Motor neuron (in vitro differentiated cells): ENCODE results near the gene MIPEP. TPM values are rescaled to one million over a fixed set of nuclear protein-coding genes. Genes with fewer than 3 reads are reported as not detected.
"Not testable (repeated sequence)": the region's sequence is repeated elsewhere in the genome, so short reads cannot be mapped to it uniquely, and the experiment has no call there.

ENCODE experiments used
- ATAC-seq, 8 experiments: fragments of 200-7000 bp; cut with Tn5 transposase; replicated peaks in 6 of 8; 2 replicates each; pipeline ENCODE4 v1.8.0; 2021; ENCODE audit warnings: mild to moderate bottlenecking in 8 of 8, moderate library complexity in 8 of 8
- H3K27ac ChIP-seq, 2 donors: fragments of 250-450 bp; sonication (Bioruptor Pico); 2 replicates each; pipeline ENCODE4 v1.9.0; 2021; ENCODE audit warnings: antibody characterized with exemption in 2 of 2, mild to moderate bottlenecking in 2 of 2, moderate library complexity in 1 of 2
- H3K4me1 ChIP-seq, 2 donors: fragments of 250-450 bp; sonication (Bioruptor Pico); replicated peaks in 1 of 2; 2 replicates each; pipeline ENCODE4 v1.6.1; 2021; ENCODE audit warnings: antibody characterized with exemption in 2 of 2, mild to moderate bottlenecking in 2 of 2, moderate library complexity in 1 of 2
- H3K4me3 ChIP-seq, 5 donors: fragments of 250-450 bp; sonication (Bioruptor Pico); 2 replicates each; pipeline ENCODE4 v1.9.0; 2021; ENCODE audit warnings: antibody characterized with exemption in 5 of 5, mild to moderate bottlenecking in 5 of 5, moderate library complexity in 4 of 5
- WGBS, 10 experiments: fragments of 450-650 bp; shearing (Covaris generic); methylation state at CpG; one replicate each; pipeline ENCODE4 v1.0.0; 2022; 5-methylcytosine and 5-hydroxymethylcytosine counted together
- in situ Hi-C, 9 experiments: fragments of 400-800 bp; cut with MboI; loops; one replicate each; pipeline ENCODE4 v1.15.0; 2021; ENCODE audit warnings: low sequenced_read_pairs in 9 of 9, low pct_unique_long_range_greater_than_20kb in 2 of 9; ENCODE audit not compliant: unreplicated experiment in 9 of 9
- total RNA-seq, 8 experiments: library from RNA; unstranded; fragments of 300-600 nt; gene quantifications; 2 replicates each; pipeline versions ENCODE4 v1.2.3 to v1.2.4, GENCODE V29; 2022

Gene MIPEP
- total RNA-seq, 8 experiments from 2014 or later: 5.9 to 26.5 (median 14.8) TPM

DNA sequence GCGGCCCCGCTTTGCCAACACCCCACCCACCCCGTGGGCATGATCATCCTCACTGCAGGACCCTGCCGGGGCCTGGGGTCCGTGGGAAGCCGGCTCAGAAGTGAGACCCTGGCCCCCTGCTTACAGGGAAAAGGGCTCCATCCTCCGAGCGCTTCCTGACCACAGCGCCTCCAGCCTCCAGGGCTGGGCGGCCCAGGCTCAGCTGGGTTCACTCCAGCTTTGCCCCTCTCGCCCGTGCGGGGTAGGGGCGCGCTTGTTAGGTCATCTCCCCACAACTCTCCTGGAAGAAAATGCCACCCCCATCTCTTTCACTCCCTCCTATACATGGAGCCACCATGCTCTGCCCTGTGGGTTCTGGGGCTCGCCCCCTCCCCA lies 14.7 kb upstream of the MIPEP start:
- Histone ChIP-seq H3K27ac (no peak overlapping the region), H3K4me3 (no peak overlapping the region), H3K4me1 (no peaks in the 10 kb centered on the region)
- no peak for ATAC-seq
- WGBS, 10 experiments: 93% methylated on average over 5 of the region's 16 CpGs; no CpG with 5 or more reads in 9 of the 10 experiments
- in situ Hi-C loops: loop anchor here in 2 of 9 experiments (25.0 kb wide), 1 partner anchor 308 kb away; no protein-coding TSS in a partner anchor

DNA sequence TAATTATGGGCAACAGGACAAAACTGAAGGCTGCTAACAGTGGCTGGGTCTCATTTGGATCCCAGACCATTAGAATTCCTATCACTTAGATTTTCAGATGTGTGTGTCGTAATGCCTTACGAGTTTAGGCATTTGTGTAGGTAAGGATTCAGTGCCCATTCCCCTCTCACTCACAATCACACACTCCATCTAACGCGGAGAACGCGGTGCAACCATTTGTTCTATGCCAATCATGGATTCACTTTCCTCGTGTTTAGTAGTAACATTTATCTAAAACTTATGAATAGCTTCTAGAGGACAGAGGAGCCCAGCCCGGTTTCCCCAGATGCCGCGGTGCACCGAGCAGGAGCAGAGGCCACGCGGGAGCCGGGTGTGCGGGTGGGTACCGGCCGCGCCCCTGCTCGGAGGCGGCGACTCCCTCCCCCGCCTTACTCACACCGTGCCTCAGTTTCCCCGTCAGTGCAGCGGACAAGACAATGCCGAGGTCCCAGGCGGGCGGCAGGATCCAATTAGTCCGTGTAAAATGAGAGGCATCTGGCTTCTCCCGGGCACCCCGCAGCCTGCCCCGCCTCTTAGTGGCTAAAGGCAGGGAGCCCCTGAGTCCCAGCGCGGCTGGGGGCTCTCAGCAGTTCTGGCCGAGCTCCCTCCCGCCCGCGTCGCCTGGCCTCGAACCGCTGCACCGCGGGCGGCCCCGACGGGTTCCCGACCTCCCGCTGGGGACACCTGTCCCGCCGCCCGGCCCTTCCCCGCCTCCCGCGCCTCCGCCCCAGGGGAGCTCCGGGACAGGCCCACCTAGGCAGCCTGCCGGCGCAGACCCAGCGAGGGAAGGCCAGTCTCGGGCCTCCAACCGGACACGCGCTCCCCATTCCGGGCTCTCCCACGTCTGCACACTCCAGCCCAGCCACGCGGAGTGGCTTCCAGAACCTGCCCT lies 14.0 kb upstream of the MIPEP start:
- 0 to 82% (median 60%) methylated on average over 1 to 11 of the region's 67 CpGs; no CpG with 5 or more reads in 3 of the 10 experiments for WGBS, 10 experiments
- Histone ChIP-seq H3K27ac (no peak overlapping the region), H3K4me1 (no peaks in the 10 kb centered on the region), H3K4me3 (no peak overlapping the region)
- no peak for ATAC-seq
- in situ Hi-C loops: loop anchor here in 2 of 9 experiments (25.0 kb wide), 1 partner anchor 309 kb away; no protein-coding TSS in a partner anchor

DNA sequence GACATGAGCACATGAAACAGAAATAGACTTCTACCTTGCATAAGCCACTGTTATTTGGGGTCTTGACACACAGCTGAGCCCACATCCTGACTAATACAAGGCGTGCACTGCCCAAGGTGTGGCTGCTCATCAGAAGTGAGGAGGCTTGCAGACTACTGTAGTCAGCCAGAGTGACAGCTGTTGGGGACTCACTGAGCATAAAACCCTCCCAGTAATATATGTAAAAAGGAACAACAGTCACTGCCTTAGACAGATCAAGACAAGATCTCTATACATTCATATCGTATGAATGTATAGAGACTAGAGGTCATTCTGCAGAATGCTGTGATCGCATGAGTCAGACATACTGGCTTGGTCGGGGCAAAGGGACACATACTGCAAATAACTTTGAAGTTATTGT lies 12.2 kb upstream of the MIPEP start:
- in situ Hi-C loops: loop anchor here in 2 of 9 experiments (25.0 kb wide), 1 partner anchor 311 kb away; no protein-coding TSS in a partner anchor
- no peak overlapping the region for H3K27ac ChIP-seq
- ATAC-seq: peak in 2 of 8 experiments; percentile 19 to 37

DNA sequence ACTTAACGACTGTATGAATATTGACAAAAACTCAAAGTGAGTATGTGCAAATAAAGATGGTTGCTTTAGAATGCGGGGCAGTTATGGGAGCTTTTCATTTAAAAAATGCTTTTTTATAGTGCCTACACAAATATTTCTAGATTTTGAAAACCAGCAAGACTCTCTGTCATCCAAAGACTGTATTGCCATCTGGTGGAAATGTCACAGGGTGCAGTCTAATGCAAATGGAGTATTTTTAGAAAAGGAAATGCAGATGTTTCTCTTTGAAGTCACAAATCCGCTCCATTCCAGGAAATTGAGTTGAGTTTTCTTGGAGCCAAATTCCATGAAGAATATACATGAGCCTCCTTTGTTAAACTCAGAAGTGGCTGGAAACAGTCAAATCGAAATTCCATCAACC lies 10.4 kb upstream of the MIPEP start:
- no peak overlapping the region for H3K27ac ChIP-seq
- H3K4me1 ChIP-seq: no peaks in the 10 kb centered on the region
- in situ Hi-C loops: loop anchor here in 3 of 9 experiments (25.0 kb wide), 1 partner anchor 437 kb away; no protein-coding TSS in a partner anchor
- 0 to 46% (median 14%) methylated on average over 1 to 4 of the region's 4 CpGs for WGBS, 10 experiments
- H3K4me3 ChIP-seq: no peak overlapping the region
- ATAC-seq: peak in 6 of 8 experiments; percentile 44 to 83 (median 60)

More for the DNA sequence above, 12.2 kb upstream of the MIPEP start:
- Histone ChIP-seq H3K4me1 (no peaks in the 10 kb centered on the region), H3K4me3 (no peak overlapping the region)
- WGBS, 10 experiments: 35 to 95% (median 76%) methylated on average over 1 to 4 of the region's 4 CpGs; no CpG with 5 or more reads in 2 of the 10 experiments

DNA sequence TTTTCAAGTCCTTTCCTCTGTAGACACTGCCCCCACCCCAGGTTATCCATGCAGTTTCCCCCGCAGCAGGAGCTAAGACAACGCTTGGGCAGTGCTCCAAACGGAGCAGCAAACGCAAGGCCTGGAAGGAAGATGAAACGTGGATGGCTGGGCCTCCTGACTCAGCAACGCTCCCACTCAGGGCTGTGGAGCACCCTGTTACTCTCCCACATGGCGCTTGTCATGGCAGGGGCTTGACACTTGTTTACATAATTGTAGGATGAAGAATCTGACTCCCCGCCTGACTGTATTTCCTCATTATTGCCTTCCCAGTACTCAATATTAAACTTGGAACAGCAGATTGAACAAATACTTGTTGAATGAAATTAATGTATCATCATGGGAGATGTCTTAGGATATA lies 8.9 kb upstream of the MIPEP start:
- Histone ChIP-seq H3K4me1 (no peaks in the 10 kb centered on the region), H3K4me3 (no peak overlapping the region), H3K27ac (no peak overlapping the region)
- ATAC-seq: no peak
- WGBS, 10 experiments: 24 to 97% (median 81%) methylated on average over 1 to 8 of the region's 8 CpGs; no CpG with 5 or more reads in 4 of the 10 experiments
- in situ Hi-C loops: loop anchor here in 3 of 9 experiments (25.0 kb wide), 1 partner anchor 436 kb away; no protein-coding TSS in a partner anchor

DNA sequence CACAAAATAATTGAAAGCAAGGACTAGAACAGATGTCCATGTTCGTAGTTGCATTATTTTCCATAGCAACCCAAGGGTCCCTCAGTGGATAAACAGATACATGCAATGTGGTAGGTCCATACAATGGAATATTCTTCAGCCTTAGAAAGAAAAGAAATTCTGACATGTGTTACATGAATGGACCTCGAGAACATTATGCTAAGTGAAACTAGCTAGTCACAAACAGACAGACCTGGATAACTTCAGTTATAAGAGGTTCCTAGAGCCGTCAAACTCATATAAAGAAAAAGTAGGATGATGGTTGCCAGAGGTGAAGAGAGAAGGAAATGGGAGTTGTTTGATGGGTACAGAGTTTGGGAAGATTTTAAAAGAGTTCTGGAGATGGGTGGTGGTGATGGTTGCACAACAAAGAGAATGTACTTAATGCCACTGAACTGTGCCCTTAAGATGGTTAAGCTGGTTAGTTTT lies 8.3 kb upstream of the MIPEP start, which contains the start of gene C1QTNF9B:
TSS of gene C1QTNF9B (minus strand) at position 51 of the 468 bp plus-strand sequence.
- in situ Hi-C loops: loop anchor here in 3 of 9 experiments (25.0 kb wide), 1 partner anchor 435 kb away; no protein-coding TSS in a partner anchor
- H3K4me1 ChIP-seq, H3K4me3 ChIP-seq, H3K27ac ChIP-seq: not testable (repeated sequence)
- ATAC-seq: peak in 2 of 8 experiments; percentile 12 to 76
- whole genome bisulfite sequencing, 10 experiments: 17 to 100% (median 80%) methylated on average over 1 to 3 of the region's 3 CpGs; no CpG with 5 or more reads in 1 of the 10 experiments

DNA sequence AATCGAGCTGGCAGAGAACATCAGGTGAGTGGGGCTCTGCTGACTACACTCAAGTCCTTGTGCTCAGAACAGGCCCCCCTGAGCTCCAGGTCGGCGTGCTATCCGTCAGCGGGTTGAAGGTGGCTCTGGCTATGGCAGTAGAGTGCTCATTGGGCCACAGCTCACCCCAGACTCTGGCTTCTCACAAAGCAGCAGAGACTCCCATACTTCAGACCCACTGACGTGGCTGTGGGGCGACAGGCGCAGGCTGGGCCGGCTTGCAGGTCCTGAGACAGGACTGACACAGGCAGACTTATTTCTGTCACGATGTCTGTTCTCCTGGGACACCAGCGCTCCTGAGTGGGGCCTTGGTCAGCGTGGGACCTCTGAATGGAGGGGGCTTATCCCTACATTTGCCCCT lies 5.5 kb upstream of the MIPEP start:
- not testable (repeated sequence) for ATAC-seq, H3K4me1 ChIP-seq, H3K4me3 ChIP-seq, H3K27ac ChIP-seq
- no CpG with 5 or more reads among the region's 12 CpGs for WGBS, 10 experiments
- in situ Hi-C loops: loop anchor here in 3 of 9 experiments (25.0 kb wide), 1 partner anchor 432 kb away; no protein-coding TSS in a partner anchor

DNA sequence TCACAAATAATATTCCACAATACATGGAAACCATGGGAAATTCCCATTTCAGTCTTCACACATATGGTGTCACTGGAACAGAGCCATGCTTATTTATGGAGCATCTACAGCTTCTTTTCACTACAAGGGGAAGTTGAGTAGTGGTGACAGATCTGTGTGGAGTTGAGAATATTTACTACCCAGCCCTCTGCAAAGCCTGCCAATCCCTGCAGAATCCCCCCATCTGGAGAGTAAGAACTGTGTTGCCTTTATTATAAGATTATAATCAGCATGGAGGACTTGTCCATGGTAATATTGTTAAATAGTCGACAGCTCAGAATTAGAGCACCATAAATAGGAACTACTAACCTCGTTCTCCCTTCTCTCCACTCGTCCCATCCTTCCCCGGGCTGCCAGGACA lies 4.6 kb upstream of the MIPEP start:
- H3K4me3 ChIP-seq, ATAC-seq, H3K4me1 ChIP-seq, H3K27ac ChIP-seq: not testable (repeated sequence)
- in situ Hi-C loops: loop anchor here in 3 of 9 experiments (25.0 kb wide), 1 partner anchor 431 kb away; no protein-coding TSS in a partner anchor
- no CpG with 5 or more reads among the region's 4 CpGs for WGBS, 10 experiments

DNA sequence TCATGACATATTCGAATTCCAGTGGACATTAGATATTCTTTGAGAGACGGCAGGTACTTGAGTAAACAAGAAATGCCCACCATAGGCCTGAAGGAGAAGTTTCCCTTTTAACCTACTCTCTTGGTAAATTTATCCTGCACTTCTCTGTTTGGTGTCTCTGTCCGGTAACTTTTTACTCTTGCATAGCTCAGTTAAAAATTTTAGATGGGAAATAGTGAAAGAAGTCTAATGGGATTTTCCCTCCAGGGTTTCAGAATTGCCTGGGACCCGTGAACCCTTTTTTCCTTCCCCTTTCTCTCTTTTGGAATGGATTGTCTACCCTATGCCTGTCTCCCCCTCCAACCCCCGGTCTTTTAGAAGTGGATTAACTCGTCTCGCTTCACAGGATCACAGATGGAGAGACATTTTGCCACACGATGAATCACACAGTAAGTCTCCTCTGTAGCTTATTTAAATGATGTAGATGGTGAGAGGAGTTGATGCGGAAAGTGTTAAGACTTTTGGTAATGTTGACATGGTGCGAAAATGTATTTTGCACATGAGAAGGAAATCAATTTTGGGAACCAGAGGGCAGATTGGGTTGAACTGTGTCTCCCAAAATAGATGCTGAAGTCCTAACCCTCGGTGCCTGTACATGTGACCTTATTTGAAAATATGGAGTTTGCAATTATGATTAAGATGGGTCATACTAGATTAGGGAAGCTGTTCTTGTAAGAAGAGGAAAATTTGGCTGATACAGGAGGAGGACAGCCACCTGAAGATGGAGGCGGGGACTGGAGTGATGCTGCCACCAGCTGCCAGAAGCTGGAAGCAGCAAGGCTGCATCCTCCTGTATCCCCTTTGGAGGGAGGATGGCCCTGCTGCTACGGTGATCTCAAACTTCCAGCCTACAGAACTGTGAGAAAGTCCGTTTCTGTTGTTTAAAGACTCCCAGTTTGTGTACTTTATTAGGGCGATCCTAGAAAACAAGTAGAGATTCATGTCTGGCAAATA lies 711 bp upstream of the MIPEP start:
- 0 to 66% (median 28%) methylated on average over 1 to 14 of the region's 15 CpGs for WGBS, 10 experiments
- peak in 6 of 8 experiments; percentile 2 to 23 (median 12) for ATAC-seq
- Histone ChIP-seq H3K27ac (no peak overlapping the region), H3K4me1 (peaks cover 5 to 6% of the 10 kb centered on the region in 2 donors), H3K4me3 (peak overlapping the region; percentile 49 to 94 (median 63))
- in situ Hi-C loops: loop anchor here in 3 of 9 experiments (25.0 kb wide), 1 partner anchor 428 kb away; no protein-coding TSS in a partner anchor

DNA sequence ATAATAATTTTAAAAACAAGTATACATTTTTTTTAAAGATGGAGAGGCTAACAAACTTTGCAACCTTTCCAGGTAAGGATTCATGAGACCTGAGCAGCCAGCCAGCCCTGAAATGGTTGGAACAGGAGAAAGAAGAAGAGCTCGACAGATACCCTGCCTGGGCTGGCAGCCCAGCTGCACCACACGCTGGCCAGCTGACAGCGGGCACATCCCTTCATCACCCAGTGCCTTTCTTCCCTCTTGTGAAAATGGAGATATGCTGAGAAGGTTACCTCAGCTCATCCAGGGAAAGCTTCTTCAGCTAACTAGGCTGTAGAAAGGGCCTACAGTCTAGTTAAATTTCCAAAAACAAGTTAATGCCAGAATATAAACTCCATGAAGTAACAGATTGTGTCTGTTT lies 4.8 kb downstream of the MIPEP start:
- not testable (repeated sequence) for H3K4me3 ChIP-seq, H3K27ac ChIP-seq, ATAC-seq, H3K4me1 ChIP-seq
- in situ Hi-C loops: loop anchor here in 3 of 9 experiments (25.0 kb wide), 1 partner anchor 422 kb away; no protein-coding TSS in a partner anchor
- 90 to 100% (median 100%) methylated on average over 2 of the region's 3 CpGs; no CpG with 5 or more reads in 6 of the 10 experiments for WGBS, 10 experiments

DNA sequence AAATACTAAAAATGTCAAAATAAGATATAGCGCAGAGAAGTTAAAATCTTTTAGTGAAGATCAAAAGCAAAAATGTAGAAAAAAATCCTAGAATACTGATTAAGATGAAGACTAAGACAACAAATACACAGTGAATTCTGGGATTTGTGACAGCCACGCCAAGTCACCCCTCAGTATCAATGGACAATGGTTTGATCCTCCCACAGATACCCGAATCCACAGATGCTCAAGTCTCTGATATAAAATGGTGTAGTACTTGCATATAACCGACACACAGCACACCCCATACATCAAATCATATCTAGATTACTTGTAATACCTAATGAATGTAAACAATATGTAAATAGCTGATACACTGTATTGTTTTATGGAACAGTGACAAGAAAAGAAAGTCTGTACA lies 5.9 kb downstream of the MIPEP start:
- H3K27ac ChIP-seq: no peak overlapping the region
- peaks cover 0 to 6% of the 10 kb centered on the region in 2 donors for H3K4me1 ChIP-seq
- WGBS, 10 experiments: 85 to 100% (median 91%) methylated on average over 1 to 4 of the region's 4 CpGs
- no peak overlapping the region for H3K4me3 ChIP-seq
- in situ Hi-C loops: loop anchor here in 3 of 9 experiments (25.0 kb wide), 1 partner anchor 421 kb away; no protein-coding TSS in a partner anchor
- ATAC-seq: no peak

DNA sequence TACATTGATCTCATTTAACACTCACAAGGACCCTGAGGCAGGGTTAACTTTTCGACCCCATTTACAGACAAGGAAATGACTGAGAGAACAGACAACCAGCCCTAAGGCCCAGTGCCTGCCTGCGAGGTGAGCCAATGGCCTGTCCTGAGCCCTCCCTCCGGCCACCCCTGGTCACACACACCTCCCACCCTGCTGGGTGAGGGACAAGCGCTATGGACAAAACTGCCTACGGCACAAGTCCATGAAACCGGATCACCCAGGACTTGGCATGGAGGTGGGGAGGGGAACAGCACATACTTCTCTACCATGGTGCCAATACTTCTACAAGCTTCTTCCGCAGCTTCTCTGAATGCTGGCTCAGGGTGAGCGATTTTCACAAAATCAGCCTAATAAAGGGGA lies 7.8 kb downstream of the MIPEP start:
- WGBS, 10 experiments: 83% methylated on average over 2 of the region's 8 CpGs; no CpG with 5 or more reads in 9 of the 10 experiments
- H3K4me1 ChIP-seq, ATAC-seq, H3K4me3 ChIP-seq, H3K27ac ChIP-seq: not testable (repeated sequence)
- in situ Hi-C loops: loop anchor here in 3 of 9 experiments (25.0 kb wide), 1 partner anchor 419 kb away; no protein-coding TSS in a partner anchor
